PC-9 (cell line): ENCODE results near the gene HHAT.

Experiments
- EZH2 ChIP-seq: fragments of 200-600 bp; sonication (generic); IDR thresholded peaks from 2 replicates; pipeline ENCODE4 v1.8.0; 2017; ENCODE audit warnings: antibody characterized with exemption, low read depth
- TF ChIP-seq, protein P1 (sequence below): fragments of 200-600 bp; sonication (generic); conservative IDR thresholded peaks from 2 replicates; pipeline ENCODE4 v1.6.1; 2017; ENCODE audit warnings: mixed run types, antibody characterized with exemption, mild to moderate bottlenecking, moderate library complexity

DNA sequence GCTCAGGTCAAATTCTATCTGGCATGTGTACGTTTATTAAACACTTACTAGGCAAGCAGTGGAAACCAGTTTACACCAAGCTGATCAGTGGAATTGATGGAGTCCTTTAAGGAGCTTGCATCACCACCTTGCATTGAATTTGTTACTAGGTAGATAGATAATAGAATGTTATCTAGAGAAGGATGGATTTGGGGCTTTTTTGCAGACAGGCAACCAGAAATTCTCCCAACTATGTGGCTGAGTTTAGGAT is 44.9 kb downstream of the HHAT start:
- TF ChIP-seq, protein P1, sequence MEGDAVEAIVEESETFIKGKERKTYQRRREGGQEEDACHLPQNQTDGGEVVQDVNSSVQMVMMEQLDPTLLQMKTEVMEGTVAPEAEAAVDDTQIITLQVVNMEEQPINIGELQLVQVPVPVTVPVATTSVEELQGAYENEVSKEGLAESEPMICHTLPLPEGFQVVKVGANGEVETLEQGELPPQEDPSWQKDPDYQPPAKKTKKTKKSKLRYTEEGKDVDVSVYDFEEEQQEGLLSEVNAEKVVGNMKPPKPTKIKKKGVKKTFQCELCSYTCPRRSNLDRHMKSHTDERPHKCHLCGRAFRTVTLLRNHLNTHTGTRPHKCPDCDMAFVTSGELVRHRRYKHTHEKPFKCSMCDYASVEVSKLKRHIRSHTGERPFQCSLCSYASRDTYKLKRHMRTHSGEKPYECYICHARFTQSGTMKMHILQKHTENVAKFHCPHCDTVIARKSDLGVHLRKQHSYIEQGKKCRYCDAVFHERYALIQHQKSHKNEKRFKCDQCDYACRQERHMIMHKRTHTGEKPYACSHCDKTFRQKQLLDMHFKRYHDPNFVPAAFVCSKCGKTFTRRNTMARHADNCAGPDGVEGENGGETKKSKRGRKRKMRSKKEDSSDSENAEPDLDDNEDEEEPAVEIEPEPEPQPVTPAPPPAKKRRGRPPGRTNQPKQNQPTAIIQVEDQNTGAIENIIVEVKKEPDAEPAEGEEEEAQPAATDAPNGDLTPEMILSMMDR: no peak
- TF ChIP-seq EZH2: no peak
